ENCODE data around the gene NSUN4. TPM values are rescaled to one million over a fixed set of nuclear protein-coding genes. Genes with fewer than 3 reads are reported as not detected.
A peak's percentile ranks its signal among the peaks of the same experiment; 100 is the strongest.

The NSUN4 gene
- total and polyA plus RNA-seq, 9 of the 15 experiments (the other 6 are each of a cell fraction or from before 2014, with no cell fraction given), result 33.4 to 60.2 (median 46.3) TPM

DNA sequence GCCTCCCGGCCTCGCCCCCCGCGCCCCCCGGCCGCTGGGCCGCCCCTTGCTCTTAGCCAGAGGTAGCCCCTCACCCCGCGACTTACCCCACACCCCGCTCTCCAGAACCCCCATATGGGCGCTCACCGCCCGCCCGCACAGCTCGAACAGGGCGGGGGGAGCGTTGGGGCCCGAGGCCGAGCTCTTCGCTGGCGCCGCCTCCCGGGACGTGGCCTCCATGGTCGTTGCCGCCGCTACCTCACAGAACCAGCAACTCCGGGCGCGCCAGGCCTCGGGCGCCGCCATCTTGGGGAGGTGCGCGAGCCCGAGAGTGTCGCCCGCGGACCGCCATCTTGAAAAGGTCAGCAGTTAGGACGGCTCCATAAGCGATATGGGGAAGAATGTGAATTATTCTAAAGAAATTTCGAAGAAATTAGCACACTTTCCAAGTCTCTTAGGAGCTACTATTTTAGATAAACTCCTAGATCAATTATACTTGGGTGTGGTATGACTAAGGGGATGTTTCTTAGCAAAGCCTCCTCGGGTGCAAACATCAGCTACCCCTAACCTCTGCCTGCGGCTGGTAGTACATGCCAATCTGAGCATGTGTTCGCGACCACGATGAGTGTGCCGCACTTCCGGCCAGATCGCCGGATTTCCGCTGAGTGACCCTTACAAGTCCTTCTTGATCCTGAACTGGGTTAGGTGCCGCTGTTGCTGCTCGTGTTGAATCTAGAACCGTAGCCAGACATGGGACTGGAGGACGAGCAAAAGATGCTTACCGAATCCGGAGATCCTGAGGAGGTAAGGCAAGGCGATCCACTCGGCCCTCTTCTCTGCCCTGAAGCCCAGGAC is 37.4 kb upstream of the NSUN4 start, which contains the start of the genes LRRC41 and UQCRH (continued):
- TF ChIP-seq, protein P1, sequence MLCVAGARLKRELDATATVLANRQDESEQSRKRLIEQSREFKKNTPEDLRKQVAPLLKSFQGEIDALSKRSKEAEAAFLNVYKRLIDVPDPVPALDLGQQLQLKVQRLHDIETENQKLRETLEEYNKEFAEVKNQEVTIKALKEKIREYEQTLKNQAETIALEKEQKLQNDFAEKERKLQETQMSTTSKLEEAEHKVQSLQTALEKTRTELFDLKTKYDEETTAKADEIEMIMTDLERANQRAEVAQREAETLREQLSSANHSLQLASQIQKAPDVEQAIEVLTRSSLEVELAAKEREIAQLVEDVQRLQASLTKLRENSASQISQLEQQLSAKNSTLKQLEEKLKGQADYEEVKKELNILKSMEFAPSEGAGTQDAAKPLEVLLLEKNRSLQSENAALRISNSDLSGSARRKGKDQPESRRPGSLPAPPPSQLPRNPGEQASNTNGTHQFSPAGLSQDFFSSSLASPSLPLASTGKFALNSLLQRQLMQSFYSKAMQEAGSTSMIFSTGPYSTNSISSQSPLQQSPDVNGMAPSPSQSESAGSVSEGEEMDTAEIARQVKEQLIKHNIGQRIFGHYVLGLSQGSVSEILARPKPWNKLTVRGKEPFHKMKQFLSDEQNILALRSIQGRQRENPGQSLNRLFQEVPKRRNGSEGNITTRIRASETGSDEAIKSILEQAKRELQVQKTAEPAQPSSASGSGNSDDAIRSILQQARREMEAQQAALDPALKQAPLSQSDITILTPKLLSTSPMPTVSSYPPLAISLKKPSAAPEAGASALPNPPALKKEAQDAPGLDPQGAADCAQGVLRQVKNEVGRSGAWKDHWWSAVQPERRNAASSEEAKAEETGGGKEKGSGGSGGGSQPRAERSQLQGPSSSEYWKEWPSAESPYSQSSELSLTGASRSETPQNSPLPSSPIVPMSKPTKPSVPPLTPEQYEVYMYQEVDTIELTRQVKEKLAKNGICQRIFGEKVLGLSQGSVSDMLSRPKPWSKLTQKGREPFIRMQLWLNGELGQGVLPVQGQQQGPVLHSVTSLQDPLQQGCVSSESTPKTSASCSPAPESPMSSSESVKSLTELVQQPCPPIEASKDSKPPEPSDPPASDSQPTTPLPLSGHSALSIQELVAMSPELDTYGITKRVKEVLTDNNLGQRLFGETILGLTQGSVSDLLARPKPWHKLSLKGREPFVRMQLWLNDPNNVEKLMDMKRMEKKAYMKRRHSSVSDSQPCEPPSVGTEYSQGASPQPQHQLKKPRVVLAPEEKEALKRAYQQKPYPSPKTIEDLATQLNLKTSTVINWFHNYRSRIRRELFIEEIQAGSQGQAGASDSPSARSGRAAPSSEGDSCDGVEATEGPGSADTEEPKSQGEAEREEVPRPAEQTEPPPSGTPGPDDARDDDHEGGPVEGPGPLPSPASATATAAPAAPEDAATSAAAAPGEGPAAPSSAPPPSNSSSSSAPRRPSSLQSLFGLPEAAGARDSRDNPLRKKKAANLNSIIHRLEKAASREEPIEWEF (CRISPR knock-in tag; IDR thresholded peaks at IDR 0.05), result no peak
- no peak for TF ChIP-seq GTF2A2 (tag; IDR thresholded peaks at IDR 0.05)
- TF ChIP-seq, protein P2, sequence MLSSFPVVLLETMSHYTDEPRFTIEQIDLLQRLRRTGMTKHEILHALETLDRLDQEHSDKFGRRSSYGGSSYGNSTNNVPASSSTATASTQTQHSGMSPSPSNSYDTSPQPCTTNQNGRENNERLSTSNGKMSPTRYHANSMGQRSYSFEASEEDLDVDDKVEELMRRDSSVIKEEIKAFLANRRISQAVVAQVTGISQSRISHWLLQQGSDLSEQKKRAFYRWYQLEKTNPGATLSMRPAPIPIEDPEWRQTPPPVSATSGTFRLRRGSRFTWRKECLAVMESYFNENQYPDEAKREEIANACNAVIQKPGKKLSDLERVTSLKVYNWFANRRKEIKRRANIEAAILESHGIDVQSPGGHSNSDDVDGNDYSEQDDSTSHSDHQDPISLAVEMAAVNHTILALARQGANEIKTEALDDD (IDR thresholded peaks at IDR 0.05), result peak; percentile 88
- TF ChIP-seq MEF2D (tag; conservative IDR thresholded peaks at IDR 0.05; ENCODE audit: low read depth), result peak; percentile 72; the same call in 1 of the 2 replicates
- TF ChIP-seq FOXK1 (CRISPR knock-in tag; IDR thresholded peaks at IDR 0.05; ENCODE audit: borderline replicate concordance), result 0 out of 2 replicates have a peak, but pooled peaks have one; percentile 6
- peak; percentile 84 to 100 for TF ChIP-seq FOXK2 (conservative IDR thresholded peaks at IDR 0.05 in 1 of 2, IDR thresholded peaks at IDR 0.05 in 1 of 2; ENCODE audit: low read depth in 2 of 2)
- peak in 1 of 2 experiments; percentile 60; a peak in 3 of 4 replicates for TF ChIP-seq ARNT (IDR thresholded peaks at IDR 0.05)
- TF ChIP-seq, protein P3, sequence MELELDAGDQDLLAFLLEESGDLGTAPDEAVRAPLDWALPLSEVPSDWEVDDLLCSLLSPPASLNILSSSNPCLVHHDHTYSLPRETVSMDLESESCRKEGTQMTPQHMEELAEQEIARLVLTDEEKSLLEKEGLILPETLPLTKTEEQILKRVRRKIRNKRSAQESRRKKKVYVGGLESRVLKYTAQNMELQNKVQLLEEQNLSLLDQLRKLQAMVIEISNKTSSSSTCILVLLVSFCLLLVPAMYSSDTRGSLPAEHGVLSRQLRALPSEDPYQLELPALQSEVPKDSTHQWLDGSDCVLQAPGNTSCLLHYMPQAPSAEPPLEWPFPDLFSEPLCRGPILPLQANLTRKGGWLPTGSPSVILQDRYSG (tag; conservative IDR thresholded peaks at IDR 0.05; ENCODE audit: low read depth), result peak; percentile 92
- peak; percentile 97 for TF ChIP-seq JUND (IDR thresholded peaks at IDR 0.05; ENCODE audit: borderline replicate concordance, low read depth, low read length)
- TF ChIP-seq JUND (tag; IDR thresholded peaks at IDR 0.05; ENCODE audit: borderline replicate concordance, low read depth, low read length), result peak; percentile 85; the same call in 2 of the 3 replicates
- TF ChIP-seq, protein P4, sequence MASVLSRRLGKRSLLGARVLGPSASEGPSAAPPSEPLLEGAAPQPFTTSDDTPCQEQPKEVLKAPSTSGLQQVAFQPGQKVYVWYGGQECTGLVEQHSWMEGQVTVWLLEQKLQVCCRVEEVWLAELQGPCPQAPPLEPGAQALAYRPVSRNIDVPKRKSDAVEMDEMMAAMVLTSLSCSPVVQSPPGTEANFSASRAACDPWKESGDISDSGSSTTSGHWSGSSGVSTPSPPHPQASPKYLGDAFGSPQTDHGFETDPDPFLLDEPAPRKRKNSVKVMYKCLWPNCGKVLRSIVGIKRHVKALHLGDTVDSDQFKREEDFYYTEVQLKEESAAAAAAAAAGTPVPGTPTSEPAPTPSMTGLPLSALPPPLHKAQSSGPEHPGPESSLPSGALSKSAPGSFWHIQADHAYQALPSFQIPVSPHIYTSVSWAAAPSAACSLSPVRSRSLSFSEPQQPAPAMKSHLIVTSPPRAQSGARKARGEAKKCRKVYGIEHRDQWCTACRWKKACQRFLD (CRISPR knock-in tag; IDR thresholded peaks at IDR 0.05), result peak; percentile 95
- TF ChIP-seq GTF2E2 (tag; IDR thresholded peaks at IDR 0.05), result peak; percentile 97
- TF ChIP-seq CTBP1 (IDR thresholded peaks at IDR 0.05; ENCODE audit: borderline replicate concordance), result peak; percentile 57; the same call in 1 of the 2 replicates
- peak; percentile 92 for TF ChIP-seq POLR2AphosphoS5 (IDR thresholded peaks at IDR 0.05; ENCODE audit: control insufficient read depth, insufficient read depth, low read depth, low read length)
- TF ChIP-seq DDX20 (tag; IDR thresholded peaks at IDR 0.05; ENCODE audit: low read depth), result no peak; the same call in 1 of the 2 replicates
